Measurements from ENCODE around the gene NOL9. TPM values are rescaled to one million over a fixed set of nuclear protein-coding genes. Genes with fewer than 3 reads are reported as not detected.

Gene NOL9
- total RNA-seq, 4 donors from 2014 or later: 20.1 to 41.6 (median 23.6) TPM

- Histone ChIP-seq H3K4me1 (peaks cover 20 to 39% of the 10 kb centered on the region in 2 donors), H3K4me3 (replicated peaks in 1 of 3) (no peak overlapping the region), H3K36me3 (peaks cover 43 to 64% of the 10 kb centered on the region in 2 donors), H3K27ac (no peak overlapping the region), H3K9me3 (no peaks in the 10 kb centered on the region), H3K27me3 (no peaks in the 10 kb centered on the region)
- TF ChIP-seq, protein P1, sequence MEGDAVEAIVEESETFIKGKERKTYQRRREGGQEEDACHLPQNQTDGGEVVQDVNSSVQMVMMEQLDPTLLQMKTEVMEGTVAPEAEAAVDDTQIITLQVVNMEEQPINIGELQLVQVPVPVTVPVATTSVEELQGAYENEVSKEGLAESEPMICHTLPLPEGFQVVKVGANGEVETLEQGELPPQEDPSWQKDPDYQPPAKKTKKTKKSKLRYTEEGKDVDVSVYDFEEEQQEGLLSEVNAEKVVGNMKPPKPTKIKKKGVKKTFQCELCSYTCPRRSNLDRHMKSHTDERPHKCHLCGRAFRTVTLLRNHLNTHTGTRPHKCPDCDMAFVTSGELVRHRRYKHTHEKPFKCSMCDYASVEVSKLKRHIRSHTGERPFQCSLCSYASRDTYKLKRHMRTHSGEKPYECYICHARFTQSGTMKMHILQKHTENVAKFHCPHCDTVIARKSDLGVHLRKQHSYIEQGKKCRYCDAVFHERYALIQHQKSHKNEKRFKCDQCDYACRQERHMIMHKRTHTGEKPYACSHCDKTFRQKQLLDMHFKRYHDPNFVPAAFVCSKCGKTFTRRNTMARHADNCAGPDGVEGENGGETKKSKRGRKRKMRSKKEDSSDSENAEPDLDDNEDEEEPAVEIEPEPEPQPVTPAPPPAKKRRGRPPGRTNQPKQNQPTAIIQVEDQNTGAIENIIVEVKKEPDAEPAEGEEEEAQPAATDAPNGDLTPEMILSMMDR (IDR thresholded peaks at IDR 0.05): no peak
- TF ChIP-seq POLR2A (IDR thresholded peaks at IDR 0.05): no peak
- DNase-seq: no peak
- 87 to 100% methylated on average over 5 to 13 of the region's 15 CpGs for WGBS, 2 donors
- intact Hi-C loops (cut with DNase I): no loop called here
These were observed 42.8 kb upstream of the NOL9 start for GRCh38 chr1:6596886-6597776.

GRCh38 chr1:6596351-6596750, 42.0 kb upstream of the NOL9 start:
- H3K36me3 ChIP-seq: peaks cover 43 to 64% of the 10 kb centered on the region in 2 donors
- H3K4me1 ChIP-seq: peaks cover 20 to 39% of the 10 kb centered on the region in 2 donors
- DNase-seq: no peak
- WGBS, 2 donors: 71 to 72% methylated on average over 7 of the region's 7 CpGs
- no peak for TF ChIP-seq POLR2A (IDR thresholded peaks at IDR 0.05)
- TF ChIP-seq, protein P1 (IDR thresholded peaks at IDR 0.05): no peak
- intact Hi-C loops (cut with DNase I): no loop called here
- no peaks in the 10 kb centered on the region for H3K9me3 ChIP-seq
- H3K27me3 ChIP-seq: no peaks in the 10 kb centered on the region
- H3K4me3 ChIP-seq (replicated peaks in 1 of 3): no peak overlapping the region
- no peak overlapping the region for H3K27ac ChIP-seq

GRCh38 chr1:6594977-6595740, 40.8 kb upstream of the NOL9 start:
- peaks cover 14 to 35% of the 10 kb centered on the region in 2 donors for H3K4me1 ChIP-seq
- peaks cover 43 to 69% of the 10 kb centered on the region in 2 donors for H3K36me3 ChIP-seq
- intact Hi-C loops (cut with DNase I): no loop called here

DNA sequence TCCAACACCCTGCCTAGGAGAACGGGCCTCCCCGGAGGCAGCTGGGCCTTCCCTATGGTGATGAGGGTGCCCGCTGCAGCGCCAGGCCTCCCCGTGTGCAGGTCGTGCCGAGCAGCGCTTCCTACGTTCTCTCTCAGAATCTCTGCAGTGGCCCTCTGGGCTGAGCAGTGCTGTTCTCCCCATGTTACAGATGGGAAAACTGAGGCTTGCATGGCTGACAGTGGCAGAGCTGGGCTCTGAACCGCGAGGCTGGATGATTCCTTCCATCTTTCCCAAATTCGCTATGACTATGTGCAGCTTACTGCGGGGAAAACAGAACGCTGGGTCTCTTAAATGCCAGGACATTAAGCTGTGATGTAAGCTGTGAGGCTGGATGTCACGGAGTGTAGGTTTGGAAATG, 39.5 kb upstream of the NOL9 start:
- peaks cover 51 to 78% of the 10 kb centered on the region in 2 donors for H3K36me3 ChIP-seq
- intact Hi-C loops (cut with DNase I): no loop called here
- H3K4me3 ChIP-seq (replicated peaks in 1 of 3): no peak overlapping the region
- H3K27ac ChIP-seq: no peak overlapping the region
- no peak for TF ChIP-seq POLR2A (IDR thresholded peaks at IDR 0.05)
- TF ChIP-seq, protein P1 (IDR thresholded peaks at IDR 0.05): no peak
- peaks cover 4 to 21% of the 10 kb centered on the region in 2 donors for H3K4me1 ChIP-seq
- WGBS, 2 donors: 96 to 99% methylated on average over 13 to 14 of the region's 15 CpGs
- no peaks in the 10 kb centered on the region for H3K27me3 ChIP-seq
- no peak for DNase-seq
- no peaks in the 10 kb centered on the region for H3K9me3 ChIP-seq

More at GRCh38 chr1:6594977-6595740, 40.8 kb upstream of the NOL9 start:
- no peaks in the 10 kb centered on the region for H3K9me3 ChIP-seq
- no peak overlapping the region for H3K27ac ChIP-seq
- TF ChIP-seq, protein P1 (IDR thresholded peaks at IDR 0.05): no peak
- no peak for TF ChIP-seq POLR2A (IDR thresholded peaks at IDR 0.05)
- H3K4me3 ChIP-seq (replicated peaks in 1 of 3): no peak overlapping the region
- no peaks in the 10 kb centered on the region for H3K27me3 ChIP-seq
- DNase-seq: no peak
- 95 to 96% methylated on average over 8 to 11 of the region's 11 CpGs for WGBS, 2 donors
